GM21576 (cell line): ENCODE data around the gene FGF1.
"Not testable (repeated sequence)": the region's sequence is repeated elsewhere in the genome, so short reads cannot be mapped to it uniquely, and the experiment has no call there.

Experiments
- ATAC-seq: cut with Tn5 transposase; IDR thresholded peaks from one replicate; pipeline ENCODE4 v1.9.1; 2021; ENCODE audit warnings: mild to moderate bottlenecking, moderate library complexity; ENCODE audit not compliant: unreplicated experiment

Gene FGF1

GRCh38 chr5:142671801-142672200 lies 14.1 kb downstream of the FGF1 start:
- ATAC-seq: no peak

DNA sequence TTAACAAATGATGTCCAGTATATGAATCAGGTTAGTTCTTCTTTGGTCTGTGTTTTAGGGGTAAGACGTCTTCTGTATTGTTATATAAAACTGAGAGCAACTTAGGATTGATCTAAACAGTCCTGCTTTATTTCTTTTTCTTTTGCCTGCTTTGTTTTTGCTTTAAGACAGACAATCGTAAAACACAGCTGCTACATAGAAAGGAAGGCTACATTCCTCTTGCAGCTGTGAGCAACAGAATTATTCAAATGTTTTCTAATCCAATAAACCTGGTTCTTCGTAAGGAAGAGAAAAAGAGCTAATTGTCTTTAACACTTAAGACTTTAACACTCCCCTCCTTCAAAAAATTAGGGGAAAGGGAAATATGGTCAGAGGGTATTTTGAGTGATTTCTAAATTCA lies 14.6 kb downstream of the FGF1 start:
- no peak for ATAC-seq

DNA sequence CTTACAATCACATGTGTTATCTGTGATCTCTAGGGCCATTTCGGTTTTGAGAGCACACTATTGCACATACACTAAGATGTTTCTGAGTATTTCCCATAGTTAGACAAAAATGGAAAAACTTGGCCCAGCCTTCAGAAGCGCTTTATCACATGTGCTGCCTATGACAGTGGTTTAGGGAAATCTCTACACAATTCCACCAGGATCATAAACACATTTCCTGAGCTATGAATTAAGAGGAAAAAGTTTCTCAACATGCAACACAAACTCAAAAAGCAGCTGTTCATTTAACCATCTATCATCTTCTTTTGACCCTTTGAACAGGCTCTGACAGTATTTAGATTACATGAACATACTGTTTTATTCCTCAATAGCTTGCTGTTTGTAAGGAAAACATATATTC lies 15.1 kb downstream of the FGF1 start:
- no peak for ATAC-seq

GRCh38 chr5:142669477-142669876 lies 16.4 kb downstream of the FGF1 start:
- no peak for ATAC-seq

DNA sequence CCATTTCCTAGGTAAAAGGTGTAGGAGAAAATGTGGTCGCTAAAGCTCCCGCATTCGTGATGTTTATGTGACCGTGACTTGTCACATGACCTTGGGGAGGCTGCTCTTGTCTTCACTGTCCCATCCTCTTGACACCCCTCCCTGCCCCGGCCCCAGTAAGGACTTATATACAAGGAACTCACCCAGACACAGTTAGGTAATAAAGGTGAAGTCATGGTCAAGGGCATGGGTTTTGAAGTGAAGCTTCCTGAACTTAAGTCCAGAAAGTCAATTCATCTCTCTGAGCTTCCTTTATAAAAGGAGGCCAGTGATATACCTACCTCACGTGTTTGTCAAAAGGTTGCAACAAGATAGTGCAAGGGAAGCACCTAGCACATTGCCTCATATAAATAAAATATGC lies 17.6 kb downstream of the FGF1 start:
- no peak for ATAC-seq

DNA sequence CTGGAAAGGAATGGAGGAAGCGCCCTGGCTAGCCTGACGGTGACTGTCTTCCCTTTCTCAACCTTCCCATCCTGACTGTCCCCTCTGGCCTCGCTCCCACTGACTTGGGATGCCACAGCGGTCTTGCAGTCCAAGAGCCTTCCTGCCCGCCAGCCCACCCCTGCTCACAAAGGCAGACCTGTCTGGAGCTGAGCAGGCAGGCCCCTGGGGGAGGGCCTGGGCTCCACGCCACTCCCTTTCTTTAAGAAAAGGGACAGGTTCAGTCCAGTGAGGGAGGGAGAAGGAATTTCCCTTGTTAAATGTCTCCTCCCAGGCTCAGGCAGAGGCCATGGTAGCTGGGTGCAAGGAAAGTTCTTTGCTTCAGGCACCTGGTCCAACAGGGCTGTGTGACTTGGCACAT lies 18.1 kb downstream of the FGF1 start:
- ATAC-seq: no peak

DNA sequence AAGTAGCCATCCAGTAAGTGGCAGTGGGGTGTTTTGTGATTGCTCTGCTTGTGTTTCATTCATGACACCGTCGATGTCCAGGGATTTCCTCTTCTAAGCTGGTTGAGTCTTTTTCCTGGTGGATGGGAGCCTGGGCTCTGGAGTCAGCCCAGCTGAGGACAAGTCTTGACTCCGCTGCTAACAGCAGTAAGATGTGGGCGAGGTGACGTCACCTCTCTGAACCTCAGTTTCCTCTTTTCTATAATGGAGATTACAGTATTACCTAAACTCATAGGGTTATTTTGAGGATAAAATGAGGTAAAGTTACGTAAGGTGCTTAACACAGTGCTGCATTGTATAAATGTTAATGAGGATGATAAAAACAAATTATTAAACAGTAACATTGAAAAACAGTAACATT lies 21.3 kb downstream of the FGF1 start:
- ATAC-seq: no peak

DNA sequence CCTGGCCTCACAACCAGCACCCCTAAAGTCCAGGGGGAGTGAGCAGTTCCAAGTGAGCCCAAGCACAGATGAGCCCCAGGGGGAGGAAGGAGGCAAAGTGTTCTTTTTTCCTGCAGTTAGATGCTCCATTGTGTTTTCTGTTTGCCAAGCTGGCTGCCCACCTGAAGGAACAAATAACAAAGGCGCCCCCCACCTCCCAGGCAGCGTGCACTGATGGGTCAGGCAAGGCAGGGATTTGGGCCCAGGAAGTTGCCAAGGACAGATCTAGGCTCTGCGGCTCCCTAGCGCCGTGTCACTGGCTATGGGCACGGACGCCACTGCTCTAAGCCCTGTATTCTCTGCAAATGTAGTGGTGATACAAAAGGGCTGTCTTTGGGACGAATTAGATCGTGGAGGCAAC lies 21.8 kb downstream of the FGF1 start:
- ATAC-seq: no peak

DNA sequence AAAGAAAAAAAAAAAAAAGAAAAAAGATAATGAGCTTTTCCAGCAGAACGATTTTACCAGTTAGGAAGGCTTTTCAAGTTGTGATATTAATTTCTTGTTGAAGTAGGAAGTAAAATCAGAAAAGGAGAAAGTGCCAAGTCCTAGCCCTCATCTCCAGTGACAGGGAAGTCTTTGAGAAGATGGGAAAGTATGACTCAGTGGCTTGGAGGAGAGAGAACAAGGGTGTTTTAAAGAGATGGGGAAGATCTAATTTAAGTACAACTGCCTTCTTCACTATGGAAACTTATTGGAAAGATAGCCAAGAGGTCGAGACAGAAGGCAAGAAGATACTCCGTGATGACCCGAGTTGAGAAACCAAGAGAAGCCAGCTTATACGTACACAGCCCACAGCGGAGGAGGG lies 22.6 kb downstream of the FGF1 start:
- ATAC-seq: no peak

DNA sequence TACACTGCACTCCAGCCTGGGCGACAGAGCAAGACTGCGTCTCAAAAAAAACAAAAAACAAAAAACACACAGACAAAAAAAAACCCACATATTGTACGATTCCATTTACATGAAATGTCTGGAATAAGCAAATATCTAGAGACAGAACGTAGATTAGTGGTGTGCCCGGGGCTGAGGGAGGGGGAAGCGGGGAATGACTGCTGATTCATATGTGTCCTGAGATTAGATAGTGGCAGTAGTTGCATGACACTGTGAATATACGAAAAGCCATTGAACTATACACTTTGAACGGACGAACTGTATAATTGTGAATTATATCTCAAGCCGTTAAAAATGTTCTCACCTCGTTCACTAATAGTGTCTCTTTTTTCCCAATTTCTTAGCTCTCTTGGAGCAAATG lies 23.9 kb downstream of the FGF1 start:
- ATAC-seq: no peak

DNA sequence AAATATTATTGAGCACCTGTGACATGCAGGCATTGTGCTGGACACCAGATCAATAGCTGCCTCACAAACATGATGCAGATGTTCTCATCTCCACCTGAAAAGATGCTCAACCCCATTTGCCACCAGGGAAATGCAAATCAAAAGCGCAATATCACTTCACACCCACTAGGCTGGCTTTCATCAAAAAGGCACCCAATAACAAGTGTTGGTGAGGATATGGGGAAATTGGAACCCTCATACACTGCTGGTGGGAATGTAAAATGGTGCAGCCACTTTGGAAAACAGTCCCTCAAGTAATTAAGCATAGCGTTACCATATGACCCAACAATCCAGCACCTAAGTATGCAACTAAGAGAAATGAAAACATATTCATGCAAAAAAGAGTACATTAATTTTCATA lies 24.7 kb downstream of the FGF1 start:
- ATAC-seq: no peak

DNA sequence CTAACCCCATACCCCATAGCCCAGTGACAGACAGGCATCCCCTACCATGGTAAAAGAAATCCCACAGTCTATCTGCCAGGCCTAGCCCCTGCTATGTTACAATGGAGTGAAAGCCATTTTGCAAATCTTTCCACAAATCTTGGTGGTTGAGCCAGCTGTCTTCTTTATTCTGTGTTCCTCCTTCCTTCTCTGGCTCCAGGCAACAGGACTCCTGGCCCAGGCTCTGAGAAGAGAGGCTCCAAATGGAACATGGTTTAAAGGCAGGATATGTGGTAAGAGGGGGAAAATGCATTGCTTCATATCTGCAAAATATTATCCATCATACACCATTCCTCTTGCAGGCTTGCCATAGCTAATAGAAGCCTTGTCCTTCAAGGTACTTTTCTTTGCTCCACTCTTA lies 25.2 kb downstream of the FGF1 start:
- no peak for ATAC-seq

- ATAC-seq: no peak
These were observed 25.7 kb downstream of the FGF1 start for GRCh38 chr5:142660196-142660595.

GRCh38 chr5:142659405-142659804 lies 26.5 kb downstream of the FGF1 start:
- no peak for ATAC-seq

- ATAC-seq: no peak
These were observed 27.6 kb downstream of the FGF1 start for GRCh38 chr5:142658278-142658677.

- ATAC-seq: no peak
These were observed 28.4 kb downstream of the FGF1 start for GRCh38 chr5:142657446-142657845.

DNA sequence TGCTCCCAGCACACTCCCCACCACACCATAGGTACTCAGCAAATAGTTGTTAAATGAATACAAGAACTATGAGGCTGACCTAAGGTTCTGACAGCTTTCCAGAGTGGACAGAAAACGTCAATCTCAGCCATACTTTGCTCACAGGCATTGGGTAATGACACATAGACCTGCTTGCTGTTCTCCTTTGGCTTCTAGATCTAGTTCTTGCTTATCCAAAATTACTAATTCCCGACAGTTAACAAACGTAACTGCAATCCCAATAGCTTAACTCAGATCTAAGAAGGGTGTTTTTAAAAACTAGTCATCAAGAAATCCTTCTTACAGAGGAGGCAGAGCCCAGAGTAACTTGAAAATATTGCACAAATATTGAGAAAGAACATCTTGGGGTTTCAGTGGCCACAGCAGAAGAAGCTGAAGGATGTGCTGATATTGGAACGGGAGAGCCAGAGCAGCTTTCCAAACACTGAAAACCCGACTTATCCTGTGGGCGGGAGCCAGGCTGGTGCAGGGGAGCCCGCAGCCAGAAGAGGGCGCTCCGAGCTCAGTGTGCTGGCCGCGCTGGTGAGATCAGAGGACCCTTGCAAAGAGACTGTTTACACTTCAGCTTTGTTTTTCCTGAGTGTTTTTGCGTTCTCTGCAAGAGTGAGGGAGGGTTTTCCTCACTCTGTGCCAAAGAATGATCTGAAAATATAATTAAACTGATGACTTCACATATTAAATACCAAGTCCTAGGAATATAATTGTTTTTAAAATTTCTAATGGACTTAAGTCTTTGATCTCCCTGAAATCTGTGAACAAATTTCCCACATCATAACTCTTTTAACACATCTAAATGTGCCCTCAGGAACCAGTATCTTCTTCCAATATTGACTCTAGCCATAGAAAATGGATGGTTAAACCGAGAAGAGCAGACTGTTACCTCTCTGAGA lies 30.3 kb downstream of the FGF1 start:
- ATAC-seq: peak; percentile 67

DNA sequence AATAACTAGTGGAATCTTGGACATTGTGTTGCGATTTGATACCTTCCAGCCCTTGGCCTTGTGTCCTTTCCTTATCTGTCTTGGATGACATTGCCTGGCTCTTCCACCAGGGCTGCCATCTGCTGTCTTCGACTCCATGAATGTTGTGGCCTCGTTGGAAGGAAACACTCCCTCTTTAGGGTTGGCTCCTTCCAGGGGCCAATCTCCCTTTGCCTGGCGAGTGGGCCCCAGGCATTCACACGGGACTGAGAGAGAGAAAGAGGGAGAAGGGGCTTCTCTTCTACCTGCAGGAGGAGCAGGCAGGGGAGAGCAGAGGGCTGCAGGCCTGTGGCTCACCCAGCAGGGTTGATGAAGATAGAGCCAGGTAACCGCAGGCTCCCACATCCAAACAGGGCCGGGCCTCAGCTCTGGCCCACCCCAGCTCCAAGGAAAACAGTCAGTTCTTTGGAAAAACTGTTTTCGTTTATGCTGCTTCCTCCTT lies 31.3 kb downstream of the FGF1 start:
- ATAC-seq: no peak

GRCh38 chr5:142653321-142653720 lies 32.6 kb downstream of the FGF1 start:
- ATAC-seq: no peak

- ATAC-seq: no peak
These were observed 33.3 kb downstream of the FGF1 start for GRCh38 chr5:142652563-142652962.

DNA sequence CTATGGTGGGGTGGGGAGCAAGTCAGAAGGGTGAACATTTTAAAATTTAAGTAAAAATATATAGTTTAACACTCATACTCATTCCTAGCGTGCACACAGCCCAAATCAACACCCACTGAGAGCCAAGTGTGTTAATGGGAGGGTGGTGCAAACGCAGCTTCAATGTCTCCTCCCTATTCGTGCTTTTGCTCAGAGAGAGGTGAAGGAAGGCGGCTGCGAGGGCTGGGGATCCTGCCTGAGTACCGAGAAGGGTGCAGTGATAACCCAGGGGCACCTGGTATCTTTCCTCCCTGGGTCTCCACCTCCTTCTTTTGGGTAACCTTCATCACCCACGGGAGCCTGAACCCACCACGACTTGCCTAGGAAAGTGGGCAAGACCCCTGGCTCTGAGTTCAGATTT lies 35.0 kb downstream of the FGF1 start:
- no peak for ATAC-seq

- no peak for ATAC-seq
These were observed 35.8 kb downstream of the FGF1 start for GRCh38 chr5:142650060-142650459.

DNA sequence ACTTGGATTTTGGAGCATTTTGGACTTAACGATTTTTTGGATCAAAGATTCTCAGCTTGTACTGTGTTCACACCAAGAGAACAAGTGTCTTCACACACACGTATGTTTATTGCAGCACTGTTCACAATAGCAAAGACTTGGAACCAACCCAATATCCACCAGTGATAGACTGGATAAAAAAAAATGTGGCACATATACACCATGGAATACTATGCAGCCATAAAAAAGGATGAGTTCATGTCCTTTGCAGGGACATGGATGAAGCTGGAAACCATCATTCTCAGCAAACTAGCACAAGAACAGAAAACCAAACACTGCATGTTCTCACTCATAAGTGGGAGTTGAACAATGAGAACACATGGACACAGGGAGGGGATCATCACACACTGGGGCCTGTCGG lies 37.8 kb downstream of the FGF1 start:
- ATAC-seq: not testable (repeated sequence)
